Endothelial cell of umbilical vein (primary cell): ENCODE results near the gene DYNC1H1. TPM values are rescaled to one million over a fixed set of nuclear protein-coding genes. Genes with fewer than 3 reads are reported as not detected.

Experiments used
- BruUV-seq: library from RNA; stranded (reverse); fragments of 400-500 nt; replicated peaks from 2 replicates; lab custom pipeline; 2021; lab: Mats Ljungman, UMichigan
- CTCF ChIA-PET: fragments of 300-600, 350-600 bp; sonication (Branson Sonifier 250); formaldehyde crosslinking; loops from one replicate; lab custom pipeline; 2021; ENCODE audit warnings: antibody characterized with exemption, inconsistent platforms; lab: Charles Lee
- POLR2A ChIA-PET: fragments of 300-600, 350-600 bp; sonication (Branson Sonifier 250); formaldehyde crosslinking; loops from one replicate; lab custom pipeline; 2021; ENCODE audit warnings: antibody characterized with exemption, inconsistent platforms; lab: Charles Lee
- DNase-seq: peaks from one replicate; pipeline ENCODE4 v3.0.0-alpha.2; 2011; ENCODE audit warnings: low read depth, low spot score
- FAIRE-seq: peaks from 2 replicates; lab custom pipeline; 2011; peaks lifted over from hg19 to GRCh38; lab: Jason Lieb, UNC
- H2AFZ ChIP-seq: 2 replicates; pipeline ENCODE4 v1.6.0; 2012; ENCODE audit warnings: low read depth, low read length, control low read depth, inconsistent platforms
- H3K27ac ChIP-seq: 2 replicates; pipeline ENCODE4 v1.5.1; 2011; ENCODE audit warnings: low read depth, mild to moderate bottlenecking, control low read depth, low read length, moderate library complexity; ENCODE audit not compliant: insufficient read depth
- H3K27me3 ChIP-seq, 2 experiments: 2 replicates each; pipeline versions ENCODE4 v1.6.0 to v1.6.1; 2011; ENCODE audit warnings: low read length in 2 of 2, mixed read lengths in 1 of 2; ENCODE audit not compliant: control insufficient read depth in 2 of 2, insufficient read depth in 2 of 2
- H3K36me3 ChIP-seq, 2 experiments: 2 replicates in 1 of 2; 3 replicates in 1 of 2; pipeline ENCODE4 v1.5.1; 2011; ENCODE audit warnings: low read length in 2 of 2, mild to moderate bottlenecking in 1 of 2, moderate library complexity in 1 of 2; ENCODE audit not compliant: control insufficient read depth in 2 of 2, insufficient read depth in 2 of 2; ENCODE audit errors: extremely low read depth in 1 of 2
- H3K4me1 ChIP-seq: 3 replicates; pipeline ENCODE4 v1.5.1; 2011; ENCODE audit warnings: mild to moderate bottlenecking, low read length; ENCODE audit not compliant: control insufficient read depth, insufficient read depth; ENCODE audit errors: extremely low read depth
- H3K4me2 ChIP-seq: 2 replicates; pipeline ENCODE4 v1.6.1; 2011; ENCODE audit warnings: low read length, control low read depth, mixed read lengths; ENCODE audit not compliant: insufficient read depth
- H3K4me3 ChIP-seq, 3 experiments: fragments of 200-600 bp in 1 of 3; sonication (generic), shearing (Covaris generic) in 1 of 3; replicated peaks in 1 of 3; 2 replicates each; pipeline ENCODE4 v1.5.1; 2011 to 2016; ENCODE audit warnings: control low read depth in 3 of 3, low read length in 3 of 3, mild to moderate bottlenecking in 2 of 3, inconsistent platforms in 1 of 3, low read depth in 1 of 3, moderate library complexity in 1 of 3; ENCODE audit not compliant: insufficient read depth in 1 of 3
- H3K79me2 ChIP-seq: 2 replicates; pipeline ENCODE4 v1.6.0; 2012; ENCODE audit warnings: low read length, inconsistent platforms; ENCODE audit not compliant: control insufficient read depth, insufficient read depth
- H3K9ac ChIP-seq: replicated peaks from 2 replicates; pipeline ENCODE3; 2011; ENCODE audit warnings: low read length, control low read depth; ENCODE audit not compliant: insufficient read depth; ENCODE audit errors: extremely low read depth
- H3K9me1 ChIP-seq: replicated peaks from 3 replicates; pipeline ENCODE4 v1.6.0; 2011; ENCODE audit warnings: mild to moderate bottlenecking, low read length; ENCODE audit not compliant: control insufficient read depth, insufficient read depth; ENCODE audit errors: extremely low read depth
- H3K9me3 ChIP-seq: replicated peaks from 2 replicates; pipeline ENCODE4 v1.5.1; 2012; ENCODE audit warnings: low read length, inconsistent platforms; ENCODE audit not compliant: control insufficient read depth, insufficient read depth
- H4K20me1 ChIP-seq: replicated peaks from 2 replicates; pipeline ENCODE3; 2011; ENCODE audit warnings: mild to moderate bottlenecking, low read length; ENCODE audit not compliant: control insufficient read depth, insufficient read depth; ENCODE audit errors: extremely low read depth
- EZH2 ChIP-seq: IDR thresholded peaks from 2 replicates; pipeline ENCODE4 v1.6.1; 2012; ENCODE audit warnings: borderline replicate concordance, low read depth, mild to moderate bottlenecking, moderate library complexity, low read length, inconsistent platforms; ENCODE audit not compliant: severe bottlenecking
- FOS ChIP-seq: IDR thresholded peaks from 2 replicates; pipeline ENCODE4 v1.6.1; 2011; ENCODE audit warnings: mild to moderate bottlenecking, low read length, moderate library complexity, borderline replicate concordance; ENCODE audit not compliant: insufficient read depth
- GATA2 ChIP-seq: IDR thresholded peaks from 2 replicates; pipeline ENCODE4 v1.7.0; 2011; ENCODE audit warnings: low read depth, mild to moderate bottlenecking, moderate library complexity, mixed read lengths, low read length; ENCODE audit not compliant: insufficient read length, insufficient read depth
- JUN ChIP-seq: IDR thresholded peaks from 2 replicates; pipeline ENCODE4 v1.6.1; 2011; ENCODE audit warnings: borderline replicate concordance, low read depth; ENCODE audit not compliant: insufficient read length, insufficient read depth
- MAX ChIP-seq: IDR thresholded peaks from 2 replicates; pipeline ENCODE4 v1.6.1; 2011; ENCODE audit not compliant: insufficient read depth, insufficient read length
- MYC ChIP-seq: IDR thresholded peaks from one replicate; pipeline ENCODE4 v1.6.1; 2011; ENCODE audit warnings: mild to moderate bottlenecking, low read depth, low read length
- POLR2A ChIP-seq: IDR thresholded peaks from 2 replicates; pipeline ENCODE4 v1.6.1; 2012; ENCODE audit warnings: low read depth, mild to moderate bottlenecking, control low read depth, low read length
- POLR2AphosphoS5 ChIP-seq: IDR thresholded peaks from 2 replicates; pipeline ENCODE4 v1.6.1; 2012; ENCODE audit warnings: low read depth, mild to moderate bottlenecking, control low read depth, low read length, moderate library complexity; ENCODE audit not compliant: insufficient read depth
- dilution Hi-C: fragments of 300-500 bp; cut with MboI; formaldehyde crosslinking; loops from one replicate; pipeline ENCODE4 v1.15.0; 2019; ENCODE audit warnings: low sequenced_read_pairs; ENCODE audit not compliant: extremely low pct_ligation_motif_present
- intact Hi-C: fragments of 100-400 bp; cut with micrococcal nuclease; formaldehyde crosslinking; loops from one replicate; pipeline ENCODE4 v1.10.0; 2022
- polyA plus RNA-seq, 4 experiments: library from polyadenylated mRNA; depleted of rRNA in 3 of 4; stranded (reverse) in 3 of 4; unstranded in 1 of 4; fragments of >200 nt; gene quantifications; 2 replicates each; pipeline versions ENCODE4 v1.2.1 to v1.2.3, GENCODE V29; 2011 to 2012; ENCODE audit warnings: missing spikeins in 1 of 4
- total RNA-seq: library from RNA; stranded (reverse); gene quantifications from 2 replicates; pipeline ENCODE4 v1.2.3, GENCODE V29; 2021
- TF ChIP-seq, protein P1 (sequence below), 2 donors: IDR thresholded peaks; 1 replicate in 1 of 2; 2 replicates in 1 of 2; pipeline ENCODE4 v1.5.1; 2011; ENCODE audit warnings: low read length in 2 of 2, mild to moderate bottlenecking in 2 of 2, moderate library complexity in 2 of 2, control low read depth in 1 of 2, inconsistent platforms in 1 of 2, low read depth in 1 of 2; ENCODE audit not compliant: insufficient read depth in 1 of 2; ENCODE audit errors: extremely low read depth in 1 of 2

The DYNC1H1 gene
- total and polyA plus RNA-seq, 2 donors (not counting 3 experiments of a cell fraction or from before 2014, with no cell fraction given), result 254 to 648 TPM

- Histone ChIP-seq H3K9me3 (no peaks in the 10 kb centered on the region), H3K79me2 (no peaks in the 10 kb centered on the region), H3K27me3 (no peaks in the 10 kb centered on the region), H3K9me1 (no peaks in the 10 kb centered on the region), H3K4me3 (no peak overlapping the region), H4K20me1 (peaks cover 2% of the 10 kb centered on the region), H2AFZ (no peak overlapping the region), H3K9ac (no peak overlapping the region), H3K27ac (no peak overlapping the region), H3K36me3 (peaks cover 7 to 9% of the 10 kb centered on the region in 2 experiments), H3K4me1 (peaks cover 8% of the 10 kb centered on the region), H3K4me2 (no peak overlapping the region)
- ChIA-PET CTCF (no interaction called here), POLR2A (interaction anchor here (0.8 kb wide), 1 partner anchor 221 kb away, joined by 7 read pairs; no protein-coding TSS in a partner anchor)
- intact Hi-C loops, result no loop called here
- FAIRE-seq (no peak), DNase-seq (no peak)
- dilution Hi-C loops, result no loop called here
- BruUV-seq, result no TSS peak
- TF ChIP-seq POLR2A (no peak), MYC (no peak), GATA2 (no peak), MAX (no peak), POLR2AphosphoS5 (no peak), FOS (no peak), EZH2 (no peak), JUN (no peak)
- TF ChIP-seq, protein P1, sequence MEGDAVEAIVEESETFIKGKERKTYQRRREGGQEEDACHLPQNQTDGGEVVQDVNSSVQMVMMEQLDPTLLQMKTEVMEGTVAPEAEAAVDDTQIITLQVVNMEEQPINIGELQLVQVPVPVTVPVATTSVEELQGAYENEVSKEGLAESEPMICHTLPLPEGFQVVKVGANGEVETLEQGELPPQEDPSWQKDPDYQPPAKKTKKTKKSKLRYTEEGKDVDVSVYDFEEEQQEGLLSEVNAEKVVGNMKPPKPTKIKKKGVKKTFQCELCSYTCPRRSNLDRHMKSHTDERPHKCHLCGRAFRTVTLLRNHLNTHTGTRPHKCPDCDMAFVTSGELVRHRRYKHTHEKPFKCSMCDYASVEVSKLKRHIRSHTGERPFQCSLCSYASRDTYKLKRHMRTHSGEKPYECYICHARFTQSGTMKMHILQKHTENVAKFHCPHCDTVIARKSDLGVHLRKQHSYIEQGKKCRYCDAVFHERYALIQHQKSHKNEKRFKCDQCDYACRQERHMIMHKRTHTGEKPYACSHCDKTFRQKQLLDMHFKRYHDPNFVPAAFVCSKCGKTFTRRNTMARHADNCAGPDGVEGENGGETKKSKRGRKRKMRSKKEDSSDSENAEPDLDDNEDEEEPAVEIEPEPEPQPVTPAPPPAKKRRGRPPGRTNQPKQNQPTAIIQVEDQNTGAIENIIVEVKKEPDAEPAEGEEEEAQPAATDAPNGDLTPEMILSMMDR (IDR thresholded peaks at IDR 0.05; ENCODE audit: extremely low read depth in 1 of 2, insufficient read depth in 1 of 2, low read depth in 1 of 2, low read length in 2 of 2), result no peak
Measured at GRCh38 chr14:102075155-102075554, 110.8 kb downstream of the DYNC1H1 start.
